Stomach (tissue), 9 donors: Measurements from ENCODE around the gene SURF1. TPM values are rescaled to one million over a fixed set of nuclear protein-coding genes. Genes with fewer than 3 reads are reported as not detected.
A peak's percentile ranks its signal among the peaks of the same experiment; 100 is the strongest.

Source experiments
- DNase-seq, 2 donors: peaks; one replicate each; pipeline versions ENCODE4 v3.0.0 to v3.0.0-alpha.2; 2013 to 2019
- H3K27ac ChIP-seq, 5 donors: fragments of 200-600 bp in 4 of 5; sonication (generic) in 4 of 5; one replicate each; pipeline ENCODE4 v1.5.1; 2013 to 2019; ENCODE audit warnings: mild to moderate bottlenecking in 1 of 5, moderate library complexity in 1 of 5
- H3K27me3 ChIP-seq, 3 donors: fragments of 200-600 bp; sonication (generic); one replicate each; pipeline ENCODE4 v1.5.1; 2017 to 2019; ENCODE audit warnings: mixed run types in 1 of 3
- H3K36me3 ChIP-seq, 4 donors: fragments of 200-600 bp; sonication (generic); 1 replicate in 3 of 4; 2 replicates in 1 of 4; pipeline ENCODE4 v1.5.1; 2016 to 2019
- H3K4me1 ChIP-seq, 4 donors: fragments of 200-600 bp; sonication (generic); one replicate each; pipeline ENCODE4 v1.5.1; 2016 to 2019
- H3K4me3 ChIP-seq, 4 donors: fragments of 200-600 bp; sonication (generic) in 3 of 4; one replicate each; pipeline ENCODE4 v1.5.1; 2016 to 2019; ENCODE audit warnings: mild to moderate bottlenecking in 1 of 4
- H3K9me3 ChIP-seq, 4 donors: fragments of 200-600 bp; sonication (generic); one replicate each; pipeline ENCODE4 v1.5.1; 2016 to 2019
- EP300 ChIP-seq: sonication (generic); formaldehyde crosslinking; IDR thresholded peaks from one replicate; pipeline ENCODE4 v1.6.1; 2017; ENCODE audit warnings: antibody characterized with exemption
- POLR2A ChIP-seq, 4 donors: fragments of 450-650 bp; IDR thresholded peaks; one replicate each; pipeline ENCODE4 v1.6.1; 2016; ENCODE audit warnings: antibody characterized with exemption in 4 of 4, control low read depth in 2 of 4, mild to moderate bottlenecking in 1 of 4, moderate library complexity in 1 of 4
- POLR2AphosphoS5 ChIP-seq, 3 donors: sonication (generic); formaldehyde crosslinking; IDR thresholded peaks; one replicate each; pipeline ENCODE4 v1.6.1; 2016; ENCODE audit warnings: antibody characterized with exemption in 3 of 3
- WGBS, 5 donors: extraction: QIAGEN DNeasy Blood & Tissue Kit in 3 of 5; methylation state at CpG; one replicate each; pipeline versions ENCODE4 v1.1.5 to v1.1.7; 2013 to 2018; 5-methylcytosine and 5-hydroxymethylcytosine counted together
- intact Hi-C: fragments of 100-400 bp; cut with DNase I; formaldehyde crosslinking; loops from one replicate; pipeline ENCODE4 v1.15.1; 2023; ENCODE audit warnings: low total_unique reads
- polyA plus RNA-seq, 3 donors: library from polyadenylated mRNA; stranded (reverse); fragments of 200-250 nt; gene quantifications; one replicate each; pipeline ENCODE4 v1.2.3, GENCODE V29; 2013
- total RNA-seq, 5 donors: library from RNA; depleted of rRNA; stranded (reverse); fragments of >200 nt; gene quantifications; one replicate each; pipeline versions ENCODE4 v1.1.0 to v1.2.3, GENCODE V29; 2014 to 2016
- TF ChIP-seq, protein P1 (sequence below), 7 experiments: fragments of 450-650 bp in 4 of 7; fragments of 200-600 bp in 3 of 7; sonication (generic) in 3 of 7; IDR thresholded peaks; one replicate each; pipeline ENCODE4 v1.5.1; 2016 to 2019; ENCODE audit warnings: antibody characterized with exemption in 7 of 7, control low read depth in 2 of 7, mild to moderate bottlenecking in 1 of 7
- donor health status: healthy with polysubstance abuse.
- donor health status: Bipolar disorder and iron deficiency.
- donor health status: healthy.

Gene SURF1
- total and polyA plus RNA-seq, 8 donors: 1.7 to 118 (median 45.3) TPM

DNA sequence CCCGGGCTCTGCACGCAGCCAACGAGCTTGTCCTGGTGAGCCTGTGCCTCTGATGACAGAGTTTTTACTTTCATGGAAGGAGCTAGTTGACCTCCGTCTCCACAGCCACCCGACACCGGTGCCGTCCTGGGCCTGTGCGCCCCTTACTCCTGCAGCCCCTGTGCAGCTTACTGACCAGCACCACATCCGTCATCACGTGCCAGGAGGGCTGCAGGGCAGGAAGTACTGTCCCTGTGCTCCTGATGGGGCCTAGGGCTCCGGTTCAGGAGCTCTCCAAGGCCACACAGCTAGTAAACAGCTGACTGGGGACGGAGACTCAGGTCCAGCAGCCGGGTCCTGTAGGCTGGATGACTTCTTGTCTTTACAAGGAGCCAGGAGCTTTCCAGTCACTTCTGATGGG, 30.1 kb upstream of the SURF1 start:
- Histone ChIP-seq H3K9me3 (no peaks in the 10 kb centered on the region), H3K4me3 (no peak overlapping the region), H3K27me3 (peaks cover 0 to 17% (median 0%) of the 10 kb centered on the region in 3 donors), H3K27ac (no peak overlapping the region), H3K4me1 (peaks cover 7 to 16% (median 11%) of the 10 kb centered on the region in 4 donors), H3K36me3 (no peaks in the 10 kb centered on the region)
- DNase-seq: no peak
- TF ChIP-seq, protein P1, sequence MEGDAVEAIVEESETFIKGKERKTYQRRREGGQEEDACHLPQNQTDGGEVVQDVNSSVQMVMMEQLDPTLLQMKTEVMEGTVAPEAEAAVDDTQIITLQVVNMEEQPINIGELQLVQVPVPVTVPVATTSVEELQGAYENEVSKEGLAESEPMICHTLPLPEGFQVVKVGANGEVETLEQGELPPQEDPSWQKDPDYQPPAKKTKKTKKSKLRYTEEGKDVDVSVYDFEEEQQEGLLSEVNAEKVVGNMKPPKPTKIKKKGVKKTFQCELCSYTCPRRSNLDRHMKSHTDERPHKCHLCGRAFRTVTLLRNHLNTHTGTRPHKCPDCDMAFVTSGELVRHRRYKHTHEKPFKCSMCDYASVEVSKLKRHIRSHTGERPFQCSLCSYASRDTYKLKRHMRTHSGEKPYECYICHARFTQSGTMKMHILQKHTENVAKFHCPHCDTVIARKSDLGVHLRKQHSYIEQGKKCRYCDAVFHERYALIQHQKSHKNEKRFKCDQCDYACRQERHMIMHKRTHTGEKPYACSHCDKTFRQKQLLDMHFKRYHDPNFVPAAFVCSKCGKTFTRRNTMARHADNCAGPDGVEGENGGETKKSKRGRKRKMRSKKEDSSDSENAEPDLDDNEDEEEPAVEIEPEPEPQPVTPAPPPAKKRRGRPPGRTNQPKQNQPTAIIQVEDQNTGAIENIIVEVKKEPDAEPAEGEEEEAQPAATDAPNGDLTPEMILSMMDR (IDR thresholded peaks at IDR 0.05): no peak
- TF ChIP-seq POLR2A (IDR thresholded peaks at IDR 0.05) (no peak), POLR2AphosphoS5 (IDR thresholded peaks at IDR 0.05) (no peak), EP300 (no peak)
- WGBS, 5 donors: 78 to 91% (median 86%) methylated on average over 10 to 13 of the region's 13 CpGs
- intact Hi-C loops: no loop called here

DNA sequence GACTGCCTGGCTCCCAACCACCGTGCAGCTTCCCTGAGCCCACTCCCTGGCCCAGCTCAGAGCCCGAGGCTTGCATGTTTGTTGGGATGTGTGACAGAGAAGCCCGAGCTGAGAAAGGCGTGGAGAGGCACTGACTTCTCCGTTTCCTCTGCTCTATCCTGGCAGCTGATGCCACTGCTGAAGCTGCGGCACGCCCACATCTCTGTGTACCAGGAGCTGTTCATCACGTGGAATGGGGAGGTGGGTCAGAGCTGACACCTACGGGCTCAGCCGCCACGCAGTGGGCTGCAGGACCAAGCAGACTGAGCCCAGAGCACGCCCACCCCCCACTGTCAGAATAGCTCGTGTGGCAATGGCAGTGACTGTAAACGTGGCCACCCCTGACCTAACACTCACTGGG, 29.2 kb upstream of the SURF1 start:
- Histone ChIP-seq H3K36me3 (no peaks in the 10 kb centered on the region), H3K27me3 (peaks cover 0 to 11% (median 0%) of the 10 kb centered on the region in 3 donors), H3K4me3 (no peak overlapping the region), H3K27ac (peak overlapping the region in 3 of 5 donors; percentile 22 to 46 (median 44)), H3K4me1 (peaks cover 7 to 16% (median 11%) of the 10 kb centered on the region in 4 donors), H3K9me3 (no peaks in the 10 kb centered on the region)
- 52 to 76% (median 69%) methylated on average over 6 to 14 of the region's 14 CpGs for WGBS, 5 donors
- no peak for TF ChIP-seq POLR2AphosphoS5 (IDR thresholded peaks at IDR 0.05)
- no peak for TF ChIP-seq POLR2A (IDR thresholded peaks at IDR 0.05)
- TF ChIP-seq EP300: no peak
- TF ChIP-seq, protein P1 (IDR thresholded peaks at IDR 0.05): no peak
- no peak for DNase-seq
- intact Hi-C loops: no loop called here

DNA sequence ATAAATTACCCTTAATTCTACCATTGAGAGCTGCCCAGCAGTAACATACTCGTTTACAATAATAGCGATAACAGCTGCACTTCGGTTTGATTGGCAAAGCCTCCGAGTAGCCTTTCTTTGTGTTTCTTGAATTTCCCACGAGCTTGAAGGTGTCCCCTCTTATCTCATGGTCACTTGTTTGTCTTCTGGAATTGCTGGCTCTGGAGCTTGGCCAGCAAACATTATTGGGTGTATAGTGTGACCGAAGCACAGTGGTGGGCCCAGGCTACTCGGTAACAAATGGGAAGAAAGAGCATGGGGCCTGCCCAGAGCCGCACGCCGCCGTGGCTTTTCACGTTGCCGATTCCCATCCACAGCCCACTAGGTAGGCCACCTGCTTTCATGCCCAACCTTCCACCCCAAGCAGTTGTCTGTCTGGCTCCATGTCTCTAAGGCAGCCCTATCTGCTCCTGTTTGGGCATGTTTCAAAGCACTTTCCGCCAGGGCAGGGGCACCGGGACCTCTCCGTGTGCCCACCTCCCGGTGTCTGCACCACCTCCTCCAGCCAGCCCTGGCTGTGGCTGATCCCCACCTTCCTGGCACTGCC, 28.5 kb upstream of the SURF1 start:
- peak; percentile 66 to 71 for DNase-seq
- Histone ChIP-seq H3K4me3 (no peak overlapping the region), H3K4me1 (peaks cover 7 to 16% (median 11%) of the 10 kb centered on the region in 4 donors), H3K9me3 (no peaks in the 10 kb centered on the region), H3K36me3 (no peaks in the 10 kb centered on the region), H3K27me3 (peaks cover 0 to 7% (median 0%) of the 10 kb centered on the region in 3 donors), H3K27ac (peak overlapping the region in 3 of 5 donors; percentile 22 to 46 (median 44))
- intact Hi-C loops: no loop called here
- TF ChIP-seq, protein P1 (IDR thresholded peaks at IDR 0.05): no peak
- peak in 1 of 3 donors; percentile 48 for TF ChIP-seq POLR2AphosphoS5 (IDR thresholded peaks at IDR 0.05)
- 21 to 70% (median 54%) methylated on average over 16 to 17 of the region's 17 CpGs for WGBS, 5 donors

DNA sequence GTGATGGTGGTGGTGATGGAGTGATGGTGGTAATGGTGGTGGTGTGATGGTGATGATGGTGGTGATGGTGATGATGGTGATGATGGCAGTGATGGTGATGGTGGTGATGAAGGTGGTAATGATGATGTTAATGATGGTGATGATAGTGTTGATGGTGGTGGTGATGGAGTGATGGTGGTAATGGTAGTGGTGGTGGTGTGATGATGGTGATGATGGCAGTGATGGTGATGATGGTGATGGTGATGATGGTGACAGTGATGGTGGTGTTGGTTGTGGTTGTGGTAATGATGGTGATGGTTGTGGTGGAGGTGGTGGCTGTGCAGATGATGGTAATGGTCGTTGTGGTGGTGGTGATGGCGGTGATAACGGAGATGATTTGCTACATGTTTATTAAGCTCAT, 27.2 kb upstream of the SURF1 start:
- DNase-seq: no peak
- intact Hi-C loops: no loop called here
- H3K4me3 ChIP-seq: no peak overlapping the region
- H3K4me1 ChIP-seq: peaks cover 7 to 21% (median 11%) of the 10 kb centered on the region in 4 donors
- 86 to 97% (median 90%) methylated on average over 3 of the region's 3 CpGs for WGBS, 5 donors
- H3K9me3 ChIP-seq: no peaks in the 10 kb centered on the region
- no peak for TF ChIP-seq POLR2AphosphoS5 (IDR thresholded peaks at IDR 0.05)
- TF ChIP-seq POLR2A (IDR thresholded peaks at IDR 0.05): no peak
- TF ChIP-seq, protein P1 (IDR thresholded peaks at IDR 0.05): no peak
- no peak for TF ChIP-seq EP300
- no peaks in the 10 kb centered on the region for H3K27me3 ChIP-seq
- no peak overlapping the region for H3K27ac ChIP-seq
- H3K36me3 ChIP-seq: no peaks in the 10 kb centered on the region
